IMR-90 (cell line): ENCODE results near the gene CD81. TPM values are rescaled to one million over a fixed set of nuclear protein-coding genes. Genes with fewer than 3 reads are reported as not detected.

ENCODE experiments used
- ATAC-seq: fragments of 200-7000 bp; cut with Tn5 transposase; 2 replicates; pipeline ENCODE4 v1.9.1; 2020; ENCODE audit warnings: low read depth, mild to moderate bottlenecking, moderate library complexity
- BruUV-seq: library from RNA; stranded (reverse); fragments of 400-500 nt; replicated peaks from 2 replicates; lab custom pipeline; 2021; lab: Mats Ljungman, UMichigan
- CTCF ChIA-PET: fragments of 300-600 bp; formaldehyde crosslinking; extraction: SDS; loops from one replicate; lab custom pipeline; 2021; ENCODE audit warnings: antibody characterized with exemption; lab: Yijun Ruan, JAX
- POLR2A ChIA-PET: fragments of 300-600 bp; sonication (Branson Sonifier 250); formaldehyde crosslinking; loops from one replicate; lab custom pipeline; 2022; ENCODE audit warnings: antibody characterized with exemption; ENCODE audit not compliant: unreplicated experiment; lab: Charles Lee
- DNase-seq: peaks from one replicate; pipeline ENCODE4 v3.0.0; 2013
- H2AFZ ChIP-seq: replicated peaks from 2 replicates; pipeline ENCODE3; 2013; ENCODE audit warnings: low read length, mild to moderate bottlenecking; ENCODE audit not compliant: poor library complexity
- H2AK5ac ChIP-seq: 2 replicates; pipeline ENCODE4 v1.6.1; 2013; ENCODE audit warnings: low read depth, low read length, inconsistent platforms
- H2AK9ac ChIP-seq: replicated peaks from 2 replicates; pipeline ENCODE3; 2013; ENCODE audit warnings: mild to moderate bottlenecking, low read depth, low read length, moderate library complexity; ENCODE audit not compliant: poor library complexity
- H2BK120ac ChIP-seq: 2 replicates; pipeline ENCODE4 v1.6.1; 2013; ENCODE audit warnings: low read depth, low read length, inconsistent platforms
- H2BK15ac ChIP-seq: 3 replicates; pipeline ENCODE4 v1.6.1; 2013; ENCODE audit warnings: low read depth, low read length, inconsistent platforms
- H2BK20ac ChIP-seq: 2 replicates; pipeline ENCODE4 v1.6.1; 2013; ENCODE audit warnings: low read depth, mild to moderate bottlenecking, inconsistent platforms, low read length, moderate library complexity
- H2BK5ac ChIP-seq: 2 replicates; pipeline ENCODE4 v1.6.1; 2013; ENCODE audit warnings: mild to moderate bottlenecking, low read depth, low read length, inconsistent platforms; ENCODE audit not compliant: poor library complexity, severe bottlenecking
- H3K14ac ChIP-seq: replicated peaks from 2 replicates; pipeline ENCODE4 v1.6.1; 2013; ENCODE audit warnings: low read depth, low read length, inconsistent platforms
- H3K18ac ChIP-seq: 2 replicates; pipeline ENCODE4 v1.6.1; 2013; ENCODE audit warnings: low read depth, low read length, control low read depth
- H3K23ac ChIP-seq: 2 replicates; pipeline ENCODE4 v1.6.1; 2013; ENCODE audit warnings: low read depth, low read length, inconsistent platforms
- H3K27ac ChIP-seq: 2 replicates; pipeline ENCODE4 v1.5.1; 2013; ENCODE audit warnings: mild to moderate bottlenecking, control low read depth, low read length; ENCODE audit not compliant: insufficient read depth
- H3K27me3 ChIP-seq: 2 replicates; pipeline ENCODE4 v1.6.1; 2013; ENCODE audit warnings: low read length; ENCODE audit not compliant: control insufficient read depth, insufficient read depth
- H3K36me3 ChIP-seq: 2 replicates; pipeline ENCODE4 v1.6.1; 2013; ENCODE audit warnings: low read length, mixed read lengths; ENCODE audit not compliant: control insufficient read depth, insufficient read depth
- H3K4ac ChIP-seq: 2 replicates; pipeline ENCODE4 v1.6.1; 2013; ENCODE audit warnings: low read depth, low read length, inconsistent platforms
- H3K4me1 ChIP-seq: 2 replicates; pipeline ENCODE4 v1.6.1; 2013; ENCODE audit warnings: low read length, mixed read lengths; ENCODE audit not compliant: control insufficient read depth, insufficient read depth
- H3K4me2 ChIP-seq: 2 replicates; pipeline ENCODE4 v1.6.1; 2013; ENCODE audit warnings: low read depth, mild to moderate bottlenecking, control low read depth, low read length, moderate library complexity
- H3K4me3 ChIP-seq: 2 replicates; pipeline ENCODE4 v1.5.1; 2013; ENCODE audit warnings: low read depth, mild to moderate bottlenecking, control low read depth, low read length, moderate library complexity; ENCODE audit not compliant: insufficient read depth
- H3K56ac ChIP-seq: 2 replicates; pipeline ENCODE4 v1.6.1; 2013; ENCODE audit warnings: low read length, inconsistent platforms; ENCODE audit not compliant: insufficient read depth; ENCODE audit errors: extremely low read depth
- H3K79me1 ChIP-seq, 2 experiments: 2 replicates each; pipeline ENCODE4 v1.6.1; 2013; ENCODE audit warnings: low read length in 2 of 2, inconsistent platforms in 1 of 2, low read depth in 1 of 2
- H3K9ac ChIP-seq: 2 replicates; pipeline ENCODE4 v1.6.1; 2013; ENCODE audit warnings: low read depth, low read length, control low read depth
- H3K9me1 ChIP-seq: 2 replicates; pipeline ENCODE4 v1.6.1; 2013; ENCODE audit warnings: low read length, inconsistent platforms; ENCODE audit not compliant: insufficient read depth
- H3K9me3 ChIP-seq: 2 replicates; pipeline ENCODE4 v1.6.1; 2013; ENCODE audit warnings: low read length; ENCODE audit not compliant: control insufficient read depth, insufficient read depth
- H4K20me1 ChIP-seq: 2 replicates; pipeline ENCODE4 v1.6.1; 2013; ENCODE audit warnings: low read length, inconsistent platforms; ENCODE audit not compliant: insufficient read depth
- H4K5ac ChIP-seq: 2 replicates; pipeline ENCODE4 v1.6.1; 2013; ENCODE audit warnings: mild to moderate bottlenecking, low read depth, low read length, control low read depth
- H4K8ac ChIP-seq, 2 experiments: 2 replicates each; pipeline ENCODE4 v1.6.1; 2013; ENCODE audit warnings: low read depth in 2 of 2, low read length in 2 of 2, control low read depth in 1 of 2, inconsistent platforms in 1 of 2
- H4K91ac ChIP-seq: 2 replicates; pipeline ENCODE4 v1.6.1; 2013; ENCODE audit warnings: low read depth, low read length, inconsistent platforms; ENCODE audit not compliant: insufficient read depth
- BHLHE40 ChIP-seq: fragments of 150-350 bp; IDR thresholded peaks from 2 replicates; pipeline ENCODE4 v1.6.1; 2016; ENCODE audit warnings: mild to moderate bottlenecking, low read depth, low read length
- CEBPB ChIP-seq: IDR thresholded peaks from 2 replicates; pipeline ENCODE4 v1.6.1; 2012; ENCODE audit warnings: low read depth, low read length, improper control_type of control experiment
- CHD1 ChIP-seq: IDR thresholded peaks from 2 replicates; pipeline ENCODE4 v1.6.1; 2012; ENCODE audit warnings: low read depth, low read length, improper control_type of control experiment
- FOS ChIP-seq: fragments of 150-350 bp; IDR thresholded peaks from 2 replicates; pipeline ENCODE4 v1.6.1; 2016; ENCODE audit warnings: low read depth, low read length
- MAFK ChIP-seq: IDR thresholded peaks from 2 replicates; pipeline ENCODE4 v1.6.1; 2012; ENCODE audit warnings: low read depth, low read length, improper control_type of control experiment
- MAZ ChIP-seq: IDR thresholded peaks from 2 replicates; pipeline ENCODE4 v1.6.1; 2012; ENCODE audit warnings: low read depth, mild to moderate bottlenecking, low read length, improper control_type of control experiment, moderate library complexity, borderline replicate concordance
- MXI1 ChIP-seq: IDR thresholded peaks from 2 replicates; pipeline ENCODE4 v1.6.1; 2012; ENCODE audit warnings: low read depth, mild to moderate bottlenecking, low read length, moderate library complexity, borderline replicate concordance
- NFE2L2 ChIP-seq: fragments of 150-350 bp; IDR thresholded peaks from 2 replicates; pipeline ENCODE4 v1.6.1; 2016; ENCODE audit warnings: low read depth, mild to moderate bottlenecking, low read length
- POLR2A ChIP-seq: IDR thresholded peaks from 2 replicates; pipeline ENCODE4 v1.6.1; 2012; ENCODE audit warnings: mild to moderate bottlenecking, low read depth, low read length
- RAD21 ChIP-seq: IDR thresholded peaks from 2 replicates; pipeline ENCODE4 v1.6.1; 2012; ENCODE audit warnings: low read length, improper control_type of control experiment
- RCOR1 ChIP-seq: IDR thresholded peaks from 2 replicates; pipeline ENCODE4 v1.6.1; 2012; ENCODE audit warnings: mild to moderate bottlenecking, low read length, improper control_type of control experiment; ENCODE audit not compliant: insufficient replicate concordance
- RFX5 ChIP-seq: IDR thresholded peaks from 2 replicates; pipeline ENCODE4 v1.8.0; 2012; ENCODE audit warnings: low read depth, mild to moderate bottlenecking, low read length, moderate library complexity
- SMC3 ChIP-seq: fragments of 150-350 bp; IDR thresholded peaks from 2 replicates; pipeline ENCODE4 v1.6.1; 2016; ENCODE audit warnings: low read depth, mild to moderate bottlenecking, antibody characterized with exemption, low read length, moderate library complexity
- WGBS, 2 experiments: methylation state at CpG; one replicate each; pipeline versions ENCODE4 v1.1.5 to v1.1.7; 2013; ENCODE audit warnings: missing lambda C conversion rate in 2 of 2; ENCODE audit not compliant: insufficient read length in 1 of 2; ENCODE audit errors: extremely low coverage in 2 of 2; 5-methylcytosine and 5-hydroxymethylcytosine counted together
- dilution Hi-C: fragments of 300-500 bp; cut with HindIII; formaldehyde crosslinking; loops from one replicate; pipeline ENCODE4 v1.14.3; 2018; ENCODE audit warnings: low sequenced_read_pairs; ENCODE audit not compliant: unreplicated experiment
- in situ Hi-C: fragments of 300-500 bp; cut with MboI; formaldehyde crosslinking; loops from 3 replicates; pipeline ENCODE4 v1.14.3; 2019; ENCODE audit warnings: low sequenced_read_pairs, inconsistent platforms, mixed read lengths
- intact Hi-C: fragments of 100-400 bp; cut with micrococcal nuclease; formaldehyde crosslinking; loops from 2 replicates; pipeline ENCODE4 v1.10.0; 2022
- polyA plus RNA-seq, 3 experiments: library from polyadenylated mRNA; depleted of rRNA; stranded (reverse); fragments of >200 nt; gene quantifications; 2 replicates each; pipeline ENCODE4 v1.2.3, GENCODE V29; 2012; ENCODE audit warnings: low replicate concordance in 1 of 3
- total RNA-seq: library from RNA; depleted of rRNA; stranded (reverse); fragments of >200 nt; gene quantifications from 2 replicates; pipeline ENCODE4 v1.2.3, GENCODE V29; 2012
- TF ChIP-seq, protein P1 (sequence below): conservative IDR thresholded peaks from 2 replicates; pipeline ENCODE4 v1.5.1; 2012; ENCODE audit warnings: mild to moderate bottlenecking, low read depth, low read length, improper control_type of control experiment
- TF ChIP-seq, protein P2 (sequence below): fragments of 150-350 bp; IDR thresholded peaks from 2 replicates; pipeline ENCODE4 v1.6.1; 2017; ENCODE audit warnings: mild to moderate bottlenecking, antibody characterized with exemption, low read length, low read depth
- TF ChIP-seq, protein P3 (sequence below): fragments of 150-350 bp; IDR thresholded peaks from 2 replicates; pipeline ENCODE4 v1.6.1; 2016; ENCODE audit warnings: low read depth, mild to moderate bottlenecking, low read length, moderate library complexity, borderline replicate concordance

CD81 gene
- total and polyA plus RNA-seq, 2 of the 4 experiments (the other 2 are of a cell fraction), result 159 to 689 TPM

DNA sequence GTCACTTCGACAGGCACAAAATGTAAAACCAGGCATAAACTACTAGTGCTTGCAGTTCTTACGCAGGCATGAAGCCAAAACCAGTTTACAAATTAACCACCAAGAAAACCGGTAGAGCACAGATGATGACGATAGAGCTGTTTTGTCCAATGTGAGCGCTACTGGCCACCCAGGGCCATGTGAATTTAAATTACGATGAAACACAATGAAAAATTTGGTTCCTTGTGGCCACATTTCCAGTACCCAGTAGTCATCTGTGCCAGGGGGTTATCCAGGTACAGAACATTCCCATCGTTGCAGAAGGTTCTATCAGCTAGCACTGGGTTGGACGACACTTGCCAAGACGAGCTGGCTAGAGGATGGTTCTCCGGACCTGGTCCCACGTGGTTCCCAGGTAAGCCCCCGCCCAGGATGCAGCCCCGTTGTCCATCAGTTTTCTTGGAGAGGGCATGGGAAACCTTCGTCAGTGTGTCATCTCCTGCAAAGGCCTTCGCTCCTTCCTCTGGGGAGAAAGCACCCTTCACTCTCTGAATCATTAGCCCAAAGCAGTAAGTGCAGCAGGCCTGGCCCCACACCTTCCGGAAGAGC, 1.1 kb upstream of the CD81 start:
- H2BK120ac ChIP-seq, result no peak overlapping the region
- no peak overlapping the region for H4K5ac ChIP-seq
- peaks cover 40% of the 10 kb centered on the region for H4K20me1 ChIP-seq
- in situ Hi-C loops (no loop called here), dilution Hi-C loops (no loop called here), intact Hi-C loops (no loop called here)
- H4K8ac ChIP-seq, result no peak overlapping the region
- H3K27me3 ChIP-seq, result no peaks in the 10 kb centered on the region
- H3K4me1 ChIP-seq, result peaks cover 18% of the 10 kb centered on the region
- 90% methylated on average over 8 of the region's 16 CpGs; no CpG with 5 or more reads in 1 of the 2 experiments for WGBS, 2 experiments
- no peak overlapping the region for H3K9ac ChIP-seq
- ATAC-seq, result no peak
- no peak overlapping the region for H2BK15ac ChIP-seq
- H3K23ac ChIP-seq, result no peak overlapping the region
- no peak for TF ChIP-seq RAD21
- no peak for TF ChIP-seq BHLHE40
- no peak for TF ChIP-seq MAZ
- TF ChIP-seq MXI1, result no peak
- TF ChIP-seq RFX5, result no peak
- TF ChIP-seq CHD1, result no peak
- no peak for TF ChIP-seq MAFK
- no peak for TF ChIP-seq FOS
- TF ChIP-seq NFE2L2, result no peak
- no peak for TF ChIP-seq POLR2A
- TF ChIP-seq, protein P1, sequence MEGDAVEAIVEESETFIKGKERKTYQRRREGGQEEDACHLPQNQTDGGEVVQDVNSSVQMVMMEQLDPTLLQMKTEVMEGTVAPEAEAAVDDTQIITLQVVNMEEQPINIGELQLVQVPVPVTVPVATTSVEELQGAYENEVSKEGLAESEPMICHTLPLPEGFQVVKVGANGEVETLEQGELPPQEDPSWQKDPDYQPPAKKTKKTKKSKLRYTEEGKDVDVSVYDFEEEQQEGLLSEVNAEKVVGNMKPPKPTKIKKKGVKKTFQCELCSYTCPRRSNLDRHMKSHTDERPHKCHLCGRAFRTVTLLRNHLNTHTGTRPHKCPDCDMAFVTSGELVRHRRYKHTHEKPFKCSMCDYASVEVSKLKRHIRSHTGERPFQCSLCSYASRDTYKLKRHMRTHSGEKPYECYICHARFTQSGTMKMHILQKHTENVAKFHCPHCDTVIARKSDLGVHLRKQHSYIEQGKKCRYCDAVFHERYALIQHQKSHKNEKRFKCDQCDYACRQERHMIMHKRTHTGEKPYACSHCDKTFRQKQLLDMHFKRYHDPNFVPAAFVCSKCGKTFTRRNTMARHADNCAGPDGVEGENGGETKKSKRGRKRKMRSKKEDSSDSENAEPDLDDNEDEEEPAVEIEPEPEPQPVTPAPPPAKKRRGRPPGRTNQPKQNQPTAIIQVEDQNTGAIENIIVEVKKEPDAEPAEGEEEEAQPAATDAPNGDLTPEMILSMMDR, result no peak
- TF ChIP-seq, protein P2, sequence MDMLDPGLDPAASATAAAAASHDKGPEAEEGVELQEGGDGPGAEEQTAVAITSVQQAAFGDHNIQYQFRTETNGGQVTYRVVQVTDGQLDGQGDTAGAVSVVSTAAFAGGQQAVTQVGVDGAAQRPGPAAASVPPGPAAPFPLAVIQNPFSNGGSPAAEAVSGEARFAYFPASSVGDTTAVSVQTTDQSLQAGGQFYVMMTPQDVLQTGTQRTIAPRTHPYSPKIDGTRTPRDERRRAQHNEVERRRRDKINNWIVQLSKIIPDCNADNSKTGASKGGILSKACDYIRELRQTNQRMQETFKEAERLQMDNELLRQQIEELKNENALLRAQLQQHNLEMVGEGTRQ, result no peak
- TF ChIP-seq SMC3, result no peak
- TF ChIP-seq CEBPB, result no peak
- no peak for TF ChIP-seq RCOR1
- TF ChIP-seq, protein P3, sequence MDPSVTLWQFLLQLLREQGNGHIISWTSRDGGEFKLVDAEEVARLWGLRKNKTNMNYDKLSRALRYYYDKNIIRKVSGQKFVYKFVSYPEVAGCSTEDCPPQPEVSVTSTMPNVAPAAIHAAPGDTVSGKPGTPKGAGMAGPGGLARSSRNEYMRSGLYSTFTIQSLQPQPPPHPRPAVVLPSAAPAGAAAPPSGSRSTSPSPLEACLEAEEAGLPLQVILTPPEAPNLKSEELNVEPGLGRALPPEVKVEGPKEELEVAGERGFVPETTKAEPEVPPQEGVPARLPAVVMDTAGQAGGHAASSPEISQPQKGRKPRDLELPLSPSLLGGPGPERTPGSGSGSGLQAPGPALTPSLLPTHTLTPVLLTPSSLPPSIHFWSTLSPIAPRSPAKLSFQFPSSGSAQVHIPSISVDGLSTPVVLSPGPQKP, result no peak
- no peak overlapping the region for H3K27ac ChIP-seq
- H3K36me3 ChIP-seq, result peaks cover 5% of the 10 kb centered on the region; the same call in 1 of the 2 replicates
- no peak for DNase-seq
- peaks cover 13% of the 10 kb centered on the region; the same call in 1 of the 2 replicates for H3K9me1 ChIP-seq
- no peak overlapping the region for H4K91ac ChIP-seq
- H3K14ac ChIP-seq, result no peak overlapping the region
- no peak overlapping the region for H3K4me3 ChIP-seq
- H3K4me2 ChIP-seq, result no peak overlapping the region
- no peak overlapping the region for H3K4ac ChIP-seq
- peaks cover 0 to 34% of the 10 kb centered on the region in 2 experiments; a peak in 2 of 4 replicates for H3K79me1 ChIP-seq
- BruUV-seq, result no TSS peak
- H3K18ac ChIP-seq, result no peak overlapping the region
- POLR2A ChIA-PET, result no interaction called here
- H3K56ac ChIP-seq, result no peak overlapping the region
- H2AFZ ChIP-seq, result peak overlapping the region; percentile 35
- no peak overlapping the region for H2AK9ac ChIP-seq
- no peaks in the 10 kb centered on the region for H3K9me3 ChIP-seq
- H2BK20ac ChIP-seq, result no peak overlapping the region
- CTCF ChIA-PET, result no interaction called here
- no peak overlapping the region for H2AK5ac ChIP-seq
- no peak overlapping the region for H2BK5ac ChIP-seq
